PC-3 (cell line): Measurements from ENCODE around the gene CRB1. TPM values are rescaled to one million over a fixed set of nuclear protein-coding genes. Genes with fewer than 3 reads are reported as not detected.

ENCODE experiments used
- ATAC-seq: fragments of 200-7000 bp; cut with Tn5 transposase; 2 replicates; pipeline ENCODE4 v1.9.1; 2020; ENCODE audit warnings: mild to moderate bottlenecking, moderate library complexity
- BruUV-seq: library from RNA; stranded (reverse); fragments of 400-500 nt; replicated peaks from 2 replicates; lab custom pipeline; 2021; lab: Mats Ljungman, UMichigan
- CTCF ChIA-PET: fragments of 300-600 bp; sonication (Branson Sonifier 250); formaldehyde crosslinking; loops from one replicate; lab custom pipeline; 2022; ENCODE audit warnings: antibody characterized with exemption; lab: Charles Lee
- POLR2A ChIA-PET: fragments of 300-600 bp; sonication (Branson Sonifier 250); formaldehyde crosslinking; loops from one replicate; lab custom pipeline; 2022; ENCODE audit warnings: antibody characterized with exemption; ENCODE audit not compliant: unreplicated experiment; lab: Charles Lee
- DNase-seq: peaks from one replicate; pipeline ENCODE4 v3.0.0-alpha.2; 2015
- H2AFZ ChIP-seq: fragments of 300-600 bp; sonication (generic); 2 replicates; pipeline ENCODE4 v1.6.0; 2016; ENCODE audit warnings: antibody characterized with exemption, low read length
- H3F3A ChIP-seq: fragments of 300-600 bp; sonication (generic); one replicate; pipeline ENCODE4 v1.6.0; 2017; ENCODE audit warnings: antibody characterized with exemption, low read length, control low read depth, mild to moderate bottlenecking; ENCODE audit not compliant: unreplicated experiment
- H3K27ac ChIP-seq: fragments of 300-600 bp; sonication (generic); 2 replicates; pipeline ENCODE4 v1.5.1; 2016; ENCODE audit warnings: mild to moderate bottlenecking, low read length
- H3K27me3 ChIP-seq: fragments of 300-600 bp; sonication (generic); 2 replicates; pipeline ENCODE4 v1.6.1; 2016; ENCODE audit warnings: low read length, mixed read lengths
- H3K36me3 ChIP-seq: fragments of 300-600 bp; sonication (generic); 2 replicates; pipeline ENCODE4 v1.6.1; 2016; ENCODE audit warnings: low read depth, mixed run types, low read length, mixed read lengths
- H3K4me1 ChIP-seq: fragments of 300-600 bp; sonication (generic); 2 replicates; pipeline ENCODE4 v1.5.1; 2016; ENCODE audit warnings: low read length; ENCODE audit not compliant: insufficient read depth
- H3K4me2 ChIP-seq: fragments of 300-600 bp; sonication (generic); 2 replicates; pipeline ENCODE4 v1.6.0; 2016; ENCODE audit warnings: low read length
- H3K4me3 ChIP-seq: fragments of 300-600 bp; sonication (generic); 2 replicates; pipeline ENCODE4 v1.5.1; 2016; ENCODE audit warnings: mild to moderate bottlenecking, low read length, mixed read lengths
- H3K79me2 ChIP-seq: fragments of 300-600 bp; sonication (generic); 2 replicates; pipeline ENCODE4 v1.6.1; 2017; ENCODE audit warnings: low read length, mixed read lengths
- H3K9ac ChIP-seq: fragments of 300-600 bp; sonication (generic); 2 replicates; pipeline ENCODE4 v1.6.0; 2016; ENCODE audit warnings: mild to moderate bottlenecking, low read length
- H3K9me2 ChIP-seq: fragments of 300-600 bp; sonication (generic); replicated peaks from 2 replicates; pipeline ENCODE4 v1.6.1; 2016; ENCODE audit warnings: mixed run types, low read length, mixed read lengths
- H3K9me3 ChIP-seq: fragments of 300-600 bp; sonication (generic); 2 replicates; pipeline ENCODE4 v1.6.1; 2016; ENCODE audit warnings: low read length, mixed read lengths
- H4K20me1 ChIP-seq: fragments of 300-600 bp; sonication (generic); 2 replicates; pipeline ENCODE4 v1.6.1; 2016; ENCODE audit warnings: low read length, mixed read lengths
- EZH2 ChIP-seq: fragments of 300-600 bp; sonication (generic); IDR thresholded peaks from one replicate; pipeline ENCODE4 v1.6.1; 2017; ENCODE audit warnings: antibody characterized with exemption, mild to moderate bottlenecking, low read length; ENCODE audit not compliant: unreplicated experiment
- EZH2phosphoT487 ChIP-seq: fragments of 300-600 bp; sonication (generic); IDR thresholded peaks from 2 replicates; pipeline ENCODE4 v1.6.1; 2018; ENCODE audit warnings: mild to moderate bottlenecking, antibody characterized with exemption, low read length, borderline replicate concordance
- intact Hi-C: fragments of 100-400 bp; cut with micrococcal nuclease; formaldehyde crosslinking; loops from 2 replicates; pipeline ENCODE4 v1.9.0; 2023
- total RNA-seq: library from RNA; depleted of rRNA; stranded (reverse); fragments of >200 nt; gene quantifications from 2 replicates; pipeline ENCODE4 v1.2.3, GENCODE V29; 2014
- TF ChIP-seq, protein P1 (sequence below): fragments of 300-600 bp; sonication (generic); conservative IDR thresholded peaks from 2 replicates; pipeline ENCODE4 v1.5.1; 2017; ENCODE audit warnings: antibody characterized with exemption, low read depth, mild to moderate bottlenecking, low read length

The CRB1 gene
- total RNA-seq, 1 experiment from 2014 or later, result 0.07 TPM

DNA sequence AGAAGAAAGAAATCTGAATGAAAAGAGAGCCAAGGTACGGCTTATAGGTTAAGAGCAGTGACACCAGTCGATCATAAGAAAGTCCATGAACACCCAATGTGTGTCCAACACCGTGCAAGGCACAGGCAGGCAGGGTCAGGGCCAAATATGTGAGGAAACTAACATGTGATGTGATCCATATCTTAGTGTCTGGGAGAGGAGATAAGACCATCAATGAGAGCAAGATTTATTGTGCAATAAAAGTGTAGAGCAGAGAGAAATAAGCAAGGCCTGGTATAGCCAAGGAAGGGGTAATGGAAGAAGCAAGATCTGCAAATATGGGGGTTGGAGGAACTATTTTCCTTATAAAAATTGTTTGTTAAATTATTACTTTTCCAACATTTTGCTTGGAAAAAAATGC is 198.8 kb downstream of the CRB1 start:
- H3K4me2 ChIP-seq, result no peak overlapping the region
- no peaks in the 10 kb centered on the region for H3K4me1 ChIP-seq
- H3K9me2 ChIP-seq, result no peaks in the 10 kb centered on the region
- H4K20me1 ChIP-seq, result no peaks in the 10 kb centered on the region
- TF ChIP-seq EZH2 (no peak), EZH2phosphoT487 (no peak)
- TF ChIP-seq, protein P1, sequence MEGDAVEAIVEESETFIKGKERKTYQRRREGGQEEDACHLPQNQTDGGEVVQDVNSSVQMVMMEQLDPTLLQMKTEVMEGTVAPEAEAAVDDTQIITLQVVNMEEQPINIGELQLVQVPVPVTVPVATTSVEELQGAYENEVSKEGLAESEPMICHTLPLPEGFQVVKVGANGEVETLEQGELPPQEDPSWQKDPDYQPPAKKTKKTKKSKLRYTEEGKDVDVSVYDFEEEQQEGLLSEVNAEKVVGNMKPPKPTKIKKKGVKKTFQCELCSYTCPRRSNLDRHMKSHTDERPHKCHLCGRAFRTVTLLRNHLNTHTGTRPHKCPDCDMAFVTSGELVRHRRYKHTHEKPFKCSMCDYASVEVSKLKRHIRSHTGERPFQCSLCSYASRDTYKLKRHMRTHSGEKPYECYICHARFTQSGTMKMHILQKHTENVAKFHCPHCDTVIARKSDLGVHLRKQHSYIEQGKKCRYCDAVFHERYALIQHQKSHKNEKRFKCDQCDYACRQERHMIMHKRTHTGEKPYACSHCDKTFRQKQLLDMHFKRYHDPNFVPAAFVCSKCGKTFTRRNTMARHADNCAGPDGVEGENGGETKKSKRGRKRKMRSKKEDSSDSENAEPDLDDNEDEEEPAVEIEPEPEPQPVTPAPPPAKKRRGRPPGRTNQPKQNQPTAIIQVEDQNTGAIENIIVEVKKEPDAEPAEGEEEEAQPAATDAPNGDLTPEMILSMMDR, result no peak
- H3K27me3 ChIP-seq, result no peaks in the 10 kb centered on the region
- ATAC-seq (no peak), DNase-seq (no peak)
- H3K9me3 ChIP-seq, result no peaks in the 10 kb centered on the region
- ChIA-PET CTCF (no interaction called here), POLR2A (no interaction called here)
- H2AFZ ChIP-seq, result no peak overlapping the region
- H3K9ac ChIP-seq, result no peak overlapping the region
- H3K27ac ChIP-seq, result no peak overlapping the region
- no peaks in the 10 kb centered on the region for H3K79me2 ChIP-seq
- intact Hi-C loops, result no loop called here
- H3K36me3 ChIP-seq, result no peaks in the 10 kb centered on the region
- no peaks in the 10 kb centered on the region for H3F3A ChIP-seq
- H3K4me3 ChIP-seq, result no peak overlapping the region
- no TSS peak for BruUV-seq

DNA sequence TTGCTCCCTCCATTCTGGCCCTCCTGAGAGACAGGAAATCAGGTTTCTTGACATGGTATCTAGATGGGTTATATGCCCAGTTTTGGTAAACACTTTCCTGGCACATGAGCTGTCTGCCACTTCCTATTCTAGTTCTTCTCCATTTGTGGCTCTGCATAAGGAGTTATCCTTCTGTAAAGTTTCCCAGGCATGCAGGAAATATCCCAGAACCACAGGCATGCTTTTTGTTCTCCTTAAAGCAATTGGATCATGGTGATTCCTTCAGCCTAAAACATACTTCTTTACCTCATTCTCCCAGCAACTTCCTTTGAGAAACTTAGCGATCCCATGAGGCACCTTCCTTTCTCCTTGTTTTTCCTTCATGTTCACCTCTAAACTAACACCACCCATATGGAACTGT is 199.8 kb downstream of the CRB1 start:
- Histone ChIP-seq H3K4me2 (no peak overlapping the region), H3K9me2 (no peaks in the 10 kb centered on the region), H3K4me1 (no peaks in the 10 kb centered on the region), H3K79me2 (no peaks in the 10 kb centered on the region), H3K36me3 (no peaks in the 10 kb centered on the region), H2AFZ (no peak overlapping the region), H3K4me3 (no peak overlapping the region), H3K27ac (no peak overlapping the region), H3K27me3 (no peaks in the 10 kb centered on the region), H3F3A (no peaks in the 10 kb centered on the region), H4K20me1 (no peaks in the 10 kb centered on the region), H3K9ac (no peak overlapping the region), H3K9me3 (no peaks in the 10 kb centered on the region)
- no peak for ATAC-seq
- CTCF ChIA-PET, result no interaction called here
- intact Hi-C loops, result no loop called here
- no TSS peak for BruUV-seq
- POLR2A ChIA-PET, result no interaction called here
- no peak for TF ChIP-seq EZH2
- DNase-seq, result no peak

DNA sequence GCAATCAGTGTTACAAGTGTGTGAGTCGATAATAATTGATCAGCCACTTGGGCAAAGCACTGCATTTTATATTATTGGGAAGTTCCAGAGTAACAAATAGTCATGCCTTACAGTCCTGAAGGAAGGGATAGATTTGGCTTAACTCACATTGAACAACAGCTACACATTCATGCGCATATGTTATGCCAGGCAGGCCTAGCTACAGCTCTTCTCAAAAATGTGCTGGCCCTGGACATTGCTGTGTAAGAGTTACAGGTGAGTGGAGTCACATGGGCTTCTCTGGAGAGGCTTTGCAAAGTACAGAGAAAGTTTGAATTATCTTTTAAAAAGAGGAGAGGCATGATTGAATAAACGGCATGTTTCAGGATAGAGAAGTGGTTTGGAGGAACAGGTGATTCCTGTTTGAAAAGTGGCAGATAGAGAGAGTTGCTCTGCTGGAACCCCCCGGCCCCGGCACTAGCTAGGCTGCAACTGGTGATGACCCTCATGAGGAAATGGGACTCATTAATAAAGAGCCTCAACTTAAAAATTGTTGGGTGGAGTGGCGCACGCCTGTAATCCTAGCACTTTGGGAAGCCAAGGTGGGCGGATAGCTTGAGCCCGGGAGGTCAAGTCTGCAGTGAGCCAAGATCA is 200.6 kb downstream of the CRB1 start:
- H3K79me2 ChIP-seq, result no peaks in the 10 kb centered on the region
- intact Hi-C loops, result no loop called here

More for the DNA sequence above, 200.6 kb downstream of the CRB1 start:
- H4K20me1 ChIP-seq, result no peaks in the 10 kb centered on the region
- H3K9me2 ChIP-seq, result no peaks in the 10 kb centered on the region
- no peak overlapping the region for H3K4me3 ChIP-seq
- H3F3A ChIP-seq, result no peaks in the 10 kb centered on the region
- no peaks in the 10 kb centered on the region for H3K9me3 ChIP-seq
- no peaks in the 10 kb centered on the region for H3K27me3 ChIP-seq
- POLR2A ChIA-PET, result no interaction called here
- no peak overlapping the region for H2AFZ ChIP-seq
- no peak overlapping the region for H3K4me2 ChIP-seq
- no peaks in the 10 kb centered on the region for H3K4me1 ChIP-seq
- CTCF ChIA-PET, result no interaction called here
- TF ChIP-seq EZH2phosphoT487, result no peak
- no peak for TF ChIP-seq EZH2
- TF ChIP-seq, protein P1, result no peak
- BruUV-seq, result no TSS peak
- no peak for ATAC-seq
- H3K9ac ChIP-seq, result no peak overlapping the region
- no peak overlapping the region for H3K27ac ChIP-seq
- DNase-seq, result no peak
- no peaks in the 10 kb centered on the region for H3K36me3 ChIP-seq
